Central memory CD4-positive, alpha-beta T cell (primary cell): ENCODE measurements around the gene FLAD1.

Experiments used
- DNase-seq: peaks from one replicate; pipeline ENCODE4 v3.0.0; 2022
- total RNA-seq, 3 experiments: gene quantifications; one replicate each; lab custom pipeline; 2026; lab: John Stamatoyannopoulos, UW

FLAD1 gene
- 32.2 to 94.5 (median 50.1) reads per million in 3 experiments for total RNA-seq

- DNase-seq: peak; percentile 97
Observed at GRCh38 chr1:154982897-154983648, at the start of gene FLAD1. Gene FLAD1, plus strand, starts transcription at chr1:154983344. Its CDS starts 351 bp downstream, at chr1:154983695.

DNA sequence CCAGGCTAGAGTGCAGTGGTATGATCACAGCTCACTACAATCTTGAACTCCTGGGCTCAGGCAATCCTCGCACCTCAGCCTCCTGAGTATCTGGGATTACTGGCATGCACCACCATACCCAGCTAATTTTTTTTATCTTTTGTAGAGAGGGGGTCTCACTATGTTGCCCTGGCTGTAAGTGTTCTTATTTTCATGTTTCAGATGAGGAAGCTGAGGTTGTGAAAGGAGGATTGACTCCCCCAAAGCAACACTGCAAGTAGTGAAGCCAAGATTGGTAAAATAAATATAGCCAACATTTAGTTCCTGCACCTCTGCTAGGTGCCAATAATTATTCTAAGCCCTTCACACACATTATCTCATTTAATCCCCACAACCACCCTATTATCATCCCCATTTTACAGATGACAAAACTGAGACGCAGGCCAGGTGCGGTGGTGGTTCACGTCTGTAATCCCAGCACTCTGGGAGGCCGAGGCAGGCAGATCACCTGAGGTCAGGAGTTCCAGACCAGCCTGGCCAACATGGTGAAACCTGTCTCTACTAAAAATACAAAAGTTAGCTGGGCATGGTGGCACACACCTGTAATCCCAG is 48.7 kb upstream of the FLAD1 start:
- no peak for DNase-seq

DNA sequence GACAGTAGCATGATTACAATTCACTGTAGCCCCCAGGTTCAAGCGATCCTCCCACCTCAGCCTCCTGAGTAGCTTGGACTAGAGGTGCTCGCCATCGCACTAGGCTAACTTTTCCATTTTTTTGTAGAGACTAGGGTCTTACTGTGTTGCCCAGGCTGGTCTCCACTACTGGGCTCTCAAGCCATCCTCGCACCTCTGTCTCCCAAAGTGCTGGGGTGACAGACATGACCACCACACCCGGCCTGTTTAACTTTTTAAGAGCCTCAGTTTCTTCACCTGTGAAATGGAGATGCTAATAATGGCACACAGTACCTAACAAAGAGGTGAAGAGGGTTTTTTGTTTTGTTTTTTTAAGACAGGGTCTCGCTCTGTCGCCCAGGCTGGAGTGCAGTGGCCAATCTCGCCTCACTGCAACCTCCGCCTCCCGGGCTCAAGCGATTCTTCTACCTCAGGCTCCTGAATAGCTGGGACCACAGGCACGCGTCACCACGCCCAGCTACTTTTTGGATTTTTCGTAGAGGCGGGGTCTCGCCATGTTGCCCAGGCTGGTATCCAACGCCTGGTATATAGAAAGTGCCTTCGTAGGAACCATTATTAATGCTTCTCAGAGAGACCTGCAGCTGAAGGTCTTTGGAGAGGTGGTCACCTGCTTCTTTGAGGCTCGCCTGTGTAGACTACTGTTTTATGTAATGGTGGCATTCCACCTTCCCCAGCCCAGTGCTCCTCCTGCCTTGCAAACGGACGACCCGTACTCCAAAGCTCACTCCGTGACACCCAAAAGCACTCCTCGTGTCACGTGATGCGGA is 47.2 kb upstream of the FLAD1 start:
- no peak for DNase-seq

GRCh38 chr1:154936555-154937084 is 46.5 kb upstream of the FLAD1 start, which contains the start of gene PMVK:
Gene PMVK, minus strand, starts transcription at chr1:154936719. Its CDS starts 34 bp downstream, at chr1:154936685.
- DNase-seq: peak; percentile 97

DNA sequence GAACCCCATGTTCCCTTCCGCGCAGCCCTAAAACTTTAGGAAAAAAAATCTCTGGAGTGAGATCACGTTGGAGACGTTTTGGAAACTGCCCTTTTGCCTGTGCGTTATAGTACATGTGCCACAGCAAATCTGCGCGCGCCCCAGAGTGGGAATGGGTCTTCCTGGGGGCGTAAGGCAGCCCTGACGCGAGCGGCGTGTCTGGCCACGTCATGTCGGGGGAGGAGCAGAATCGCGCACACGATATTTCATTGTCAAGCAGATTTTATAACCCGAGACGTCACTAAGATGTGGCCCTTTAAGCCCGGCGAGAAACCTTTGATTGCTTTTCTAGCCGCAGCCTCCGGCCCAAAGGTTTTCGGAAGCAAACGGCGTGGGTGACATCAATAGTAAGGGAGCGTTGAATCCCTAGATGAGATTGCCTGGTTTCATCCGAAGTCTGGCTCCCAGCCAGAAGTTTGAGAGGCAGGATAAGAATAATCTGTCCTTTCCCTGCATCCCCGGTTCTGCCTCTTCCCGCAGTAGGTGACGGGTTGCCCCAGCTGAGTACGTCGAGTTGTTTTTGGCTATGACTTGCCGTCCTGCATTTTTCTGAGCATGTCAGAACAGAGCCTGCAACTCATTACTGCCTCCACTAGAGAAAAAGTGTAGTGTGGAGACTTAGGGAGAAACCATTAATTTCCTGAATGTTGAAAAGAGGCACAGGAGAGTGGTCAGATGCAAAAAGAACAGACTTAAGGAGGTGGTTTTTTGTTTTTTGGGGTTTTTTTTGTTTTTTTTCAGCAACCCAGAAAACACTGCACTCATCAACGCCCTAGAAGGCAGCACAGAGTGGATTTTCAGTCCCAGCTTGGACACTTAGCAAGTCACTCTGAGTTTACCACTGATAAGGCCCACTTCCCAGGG is 45.8 kb upstream of the FLAD1 start:
- DNase-seq: peak; percentile 97

- DNase-seq: no peak
Observed at GRCh38 chr1:154937988-154938386, 45.2 kb upstream of the FLAD1 start.

GRCh38 chr1:154938604-154939399 is 44.3 kb upstream of the FLAD1 start:
- DNase-seq: no peak

GRCh38 chr1:154940213-154940560 is 43.0 kb upstream of the FLAD1 start:
- no peak for DNase-seq

DNA sequence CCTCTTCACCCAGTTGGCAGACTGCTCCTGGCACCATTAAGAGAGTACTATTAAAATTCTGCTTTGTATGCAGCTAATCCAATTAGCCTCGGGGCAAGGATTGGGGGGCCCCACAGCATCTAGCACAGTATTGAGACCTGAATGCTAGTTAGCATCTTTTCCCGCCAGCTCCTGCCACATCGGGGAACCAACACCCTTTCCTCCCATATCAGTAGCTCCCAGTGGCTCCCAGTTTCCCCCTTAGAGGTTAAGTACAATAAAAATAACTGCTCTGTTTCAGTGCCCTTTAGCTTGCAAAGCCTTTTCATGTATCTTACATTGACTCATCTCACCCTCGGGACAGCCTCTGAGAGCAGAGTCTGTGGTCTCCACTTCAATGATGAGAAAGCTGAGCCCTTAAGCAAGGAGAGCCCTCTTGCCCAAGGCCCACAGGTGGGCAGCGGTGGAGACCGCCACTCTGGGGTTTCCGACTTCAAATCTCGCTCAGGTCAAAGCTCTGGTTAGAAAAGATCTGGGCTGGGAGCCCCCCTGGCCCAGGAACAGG is 42.4 kb upstream of the FLAD1 start:
- no peak for DNase-seq

GRCh38 chr1:154941333-154942013 is 41.7 kb upstream of the FLAD1 start:
- DNase-seq: no peak

GRCh38 chr1:154943649-154944400 is 39.3 kb upstream of the FLAD1 start:
- no peak for DNase-seq

GRCh38 chr1:154944401-154945159 is 38.6 kb upstream of the FLAD1 start:
- no peak for DNase-seq

- DNase-seq: no peak
Observed at GRCh38 chr1:154945160-154945961, 37.8 kb upstream of the FLAD1 start.

- no peak for DNase-seq
Observed at GRCh38 chr1:154945962-154946850, 36.9 kb upstream of the FLAD1 start.

GRCh38 chr1:154948079-154948478 is 35.1 kb upstream of the FLAD1 start:
- no peak for DNase-seq

- DNase-seq: peak; percentile 78
Observed at GRCh38 chr1:154951901-154952657, 31.1 kb upstream of the FLAD1 start.
